ENCODE measurements around the gene WNK2. TPM values are rescaled to one million over a fixed set of nuclear protein-coding genes. Genes with fewer than 3 reads are reported as not detected.
A peak's percentile ranks its signal among the peaks of the same experiment; 100 is the strongest.

Gene WNK2
- total RNA-seq, 2 experiments from 2014 or later: 3.3 to 4.6 TPM

DNA sequence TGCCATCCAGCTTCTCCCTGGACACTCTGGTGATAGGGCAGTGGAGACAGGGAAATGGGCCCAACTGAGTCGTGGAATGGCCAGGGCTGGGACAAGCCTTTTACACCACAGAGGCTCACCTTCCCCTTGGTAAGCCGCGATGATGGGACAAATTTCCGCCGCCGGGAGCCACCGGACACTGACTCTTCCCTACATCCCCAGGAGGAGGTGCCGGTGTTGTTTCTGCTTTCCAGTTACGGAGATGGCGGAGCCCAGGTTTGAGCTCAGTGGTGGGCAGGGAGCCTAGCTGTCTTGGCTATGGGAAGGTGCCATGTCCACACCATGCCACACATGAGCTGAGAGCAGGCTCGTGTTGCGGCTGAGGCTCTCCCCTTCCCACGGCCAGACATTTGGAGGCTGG is 19.9 kb upstream of the WNK2 start:
- peaks cover 9% of the 10 kb centered on the region for H3K4me1 Mint-ChIP-seq
- no peaks in the 10 kb centered on the region for H3K27me3 Mint-ChIP-seq
- ChIA-PET CTCF (no interaction called here), POLR2A (no interaction called here)
- no peaks in the 10 kb centered on the region for H3K9me3 Mint-ChIP-seq (ENCODE audit: low read depth)
- ATAC-seq (no peak), DNase-seq (no peak)
- no peak overlapping the region for H3K27ac Mint-ChIP-seq
- H3K36me3 Mint-ChIP-seq (ENCODE audit: low read depth): no peaks in the 10 kb centered on the region
- intact Hi-C loops (cut with DNase I, micrococcal nuclease): loop anchor here in 1 of 2 experiments (5.0 kb wide), 1 partner anchor 263 kb away; no protein-coding TSS in a partner anchor
- H3K4me3 Mint-ChIP-seq: no peak overlapping the region

DNA sequence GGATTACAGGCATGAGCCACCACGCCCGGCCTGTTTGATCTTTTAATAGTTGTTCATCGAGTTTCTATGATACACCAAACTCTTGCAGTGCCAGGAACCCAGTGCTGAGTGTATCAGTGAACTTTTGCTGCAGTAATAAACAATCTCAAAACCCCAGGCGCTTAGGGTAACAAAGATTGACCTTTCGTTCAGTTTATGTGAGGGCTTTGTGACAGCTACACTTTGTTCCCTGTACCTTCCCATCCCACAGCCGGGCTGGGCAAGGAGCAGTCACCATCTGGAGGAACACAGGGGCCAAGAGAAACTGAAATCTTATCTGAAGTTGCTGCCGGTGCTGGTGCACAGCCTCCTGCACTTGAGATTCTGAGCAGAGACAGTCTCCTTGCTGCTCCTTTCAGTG is 17.2 kb upstream of the WNK2 start:
- DNase-seq: no peak
- POLR2A ChIA-PET: no interaction called here
- no peaks in the 10 kb centered on the region for H3K36me3 Mint-ChIP-seq (ENCODE audit: low read depth)
- ATAC-seq: no peak
- H3K4me3 Mint-ChIP-seq: no peak overlapping the region
- intact Hi-C loops (cut with DNase I, micrococcal nuclease): no loop called here
- H3K4me1 Mint-ChIP-seq: no peaks in the 10 kb centered on the region
- no peaks in the 10 kb centered on the region for H3K27me3 Mint-ChIP-seq
- no peak overlapping the region for H3K27ac Mint-ChIP-seq
- no peaks in the 10 kb centered on the region for H3K9me3 Mint-ChIP-seq (ENCODE audit: low read depth)
- CTCF ChIA-PET: interaction anchor here (0.6 kb wide), 2 partner anchors 22 to 180 kb away, joined by 3 read pairs; no protein-coding TSS in a partner anchor

DNA sequence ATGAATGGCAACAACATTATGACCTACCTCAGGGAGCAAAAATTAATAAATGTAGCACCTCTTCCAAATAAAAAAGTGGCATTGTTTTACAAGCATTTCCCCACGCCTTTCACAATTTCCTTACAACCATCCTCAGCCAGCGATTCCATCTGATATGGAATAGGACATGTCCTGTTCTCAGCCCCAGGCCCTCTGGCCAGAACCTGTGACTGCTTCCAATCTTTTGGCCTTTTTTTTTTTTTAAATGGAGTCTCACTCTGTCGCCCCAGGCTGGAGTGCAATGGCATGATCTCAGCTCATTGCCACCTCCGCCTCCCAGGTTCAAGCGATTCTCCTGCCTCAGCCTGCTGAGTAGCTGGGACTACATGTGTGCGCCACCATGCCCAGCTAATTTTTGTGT is 16.8 kb upstream of the WNK2 start:
- ATAC-seq (no peak), DNase-seq (no peak)
- Mint-ChIP-seq H3K27me3 (no peaks in the 10 kb centered on the region), H3K4me3 (no peak overlapping the region), H3K36me3 (ENCODE audit: low read depth) (no peaks in the 10 kb centered on the region), H3K27ac (no peak overlapping the region), H3K9me3 (ENCODE audit: low read depth) (no peaks in the 10 kb centered on the region), H3K4me1 (no peaks in the 10 kb centered on the region)
- ChIA-PET POLR2A (interaction anchor here (0.7 kb wide), 1 partner anchor 19 kb away, joined by 4 read pairs; no protein-coding TSS in a partner anchor), CTCF (interaction anchor here (0.6 kb wide), 3 partner anchors 22 to 725 kb away, joined by 3 read pairs; no protein-coding TSS in a partner anchor)
- intact Hi-C loops (cut with DNase I, micrococcal nuclease): no loop called here

DNA sequence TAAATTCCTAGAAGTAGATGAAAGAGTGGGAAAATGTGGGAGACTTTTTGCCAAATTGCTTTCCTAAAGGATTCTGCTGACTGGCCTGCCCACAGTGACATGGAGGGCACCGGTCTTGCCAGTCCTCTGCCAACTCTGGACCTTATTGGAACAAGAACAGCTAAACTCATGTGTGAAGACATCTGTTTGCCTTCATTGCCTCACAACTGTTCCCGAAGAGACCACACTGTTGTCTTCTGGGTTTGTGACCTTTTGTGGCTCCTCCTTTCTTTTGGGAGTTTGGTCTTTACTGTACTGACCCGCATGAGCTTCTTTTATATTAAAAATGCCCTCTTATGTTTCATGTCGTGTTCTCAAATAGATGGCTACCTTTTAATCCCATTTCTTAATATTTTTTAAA is 16.1 kb upstream of the WNK2 start:
- Mint-ChIP-seq H3K36me3 (ENCODE audit: low read depth) (no peaks in the 10 kb centered on the region), H3K4me1 (no peaks in the 10 kb centered on the region), H3K4me3 (no peak overlapping the region), H3K27me3 (no peaks in the 10 kb centered on the region), H3K9me3 (ENCODE audit: low read depth) (no peaks in the 10 kb centered on the region), H3K27ac (no peak overlapping the region)
- POLR2A ChIA-PET: interaction anchor here (0.7 kb wide), 1 partner anchor 19 kb away, joined by 4 read pairs; no protein-coding TSS in a partner anchor
- CTCF ChIA-PET: interaction anchor here (0.6 kb wide), 1 partner anchor 724 kb away, joined by 3 read pairs; no protein-coding TSS in a partner anchor
- no peak for ATAC-seq
- DNase-seq: no peak
- intact Hi-C loops (cut with DNase I, micrococcal nuclease): no loop called here

DNA sequence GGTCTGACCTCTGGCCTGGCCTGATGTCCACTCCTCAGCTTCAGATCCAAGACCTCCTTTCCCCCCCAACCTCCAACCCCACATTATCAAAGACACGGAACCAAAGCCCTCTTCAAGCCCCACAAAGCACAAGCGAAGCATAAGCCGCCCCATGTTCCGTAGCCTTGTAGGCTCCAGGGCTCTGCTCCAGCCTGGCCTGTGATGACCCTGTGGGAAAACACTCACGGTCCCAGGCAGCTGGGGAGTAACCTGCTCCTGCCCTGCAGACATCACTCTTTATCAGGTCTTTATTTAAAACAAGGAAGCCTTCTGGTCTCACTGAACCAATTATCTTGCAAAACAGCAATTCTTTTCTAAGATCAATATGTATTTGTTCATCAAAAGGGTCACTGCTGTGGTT is 15.4 kb upstream of the WNK2 start:
- Mint-ChIP-seq H3K27ac (no peak overlapping the region), H3K36me3 (ENCODE audit: low read depth) (no peaks in the 10 kb centered on the region), H3K4me1 (no peaks in the 10 kb centered on the region), H3K27me3 (no peaks in the 10 kb centered on the region), H3K4me3 (no peak overlapping the region), H3K9me3 (ENCODE audit: low read depth) (no peaks in the 10 kb centered on the region)
- intact Hi-C loops (cut with DNase I, micrococcal nuclease): no loop called here
- POLR2A ChIA-PET: no interaction called here
- DNase-seq (no peak), ATAC-seq (no peak)
- CTCF ChIA-PET: no interaction called here

DNA sequence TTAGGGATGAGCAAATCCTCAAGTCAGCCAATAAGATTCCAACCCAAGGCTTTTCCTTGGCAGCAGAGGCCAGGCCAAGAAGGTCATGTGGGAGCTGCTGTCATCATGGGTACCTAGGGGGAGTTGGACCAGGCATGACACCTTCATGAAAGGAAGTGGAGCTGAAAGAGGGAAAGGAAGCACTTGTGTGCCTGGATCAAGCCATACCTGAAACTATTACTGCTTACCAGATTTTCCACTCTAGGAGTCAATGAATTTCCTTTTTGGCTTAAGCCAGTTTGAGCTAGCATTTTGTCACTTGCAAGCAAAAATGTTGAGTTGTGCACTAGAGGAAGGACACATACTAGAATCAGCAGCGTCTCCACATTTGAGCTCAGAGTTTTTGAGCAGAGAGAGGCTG is 14.5 kb upstream of the WNK2 start:
- Mint-ChIP-seq H3K27me3 (no peaks in the 10 kb centered on the region), H3K4me1 (no peaks in the 10 kb centered on the region), H3K27ac (no peak overlapping the region), H3K9me3 (ENCODE audit: low read depth) (no peaks in the 10 kb centered on the region), H3K36me3 (ENCODE audit: low read depth) (no peaks in the 10 kb centered on the region), H3K4me3 (no peak overlapping the region)
- ATAC-seq: no peak
- no peak for DNase-seq
- CTCF ChIA-PET: no interaction called here
- POLR2A ChIA-PET: no interaction called here
- intact Hi-C loops (cut with DNase I, micrococcal nuclease): no loop called here

DNA sequence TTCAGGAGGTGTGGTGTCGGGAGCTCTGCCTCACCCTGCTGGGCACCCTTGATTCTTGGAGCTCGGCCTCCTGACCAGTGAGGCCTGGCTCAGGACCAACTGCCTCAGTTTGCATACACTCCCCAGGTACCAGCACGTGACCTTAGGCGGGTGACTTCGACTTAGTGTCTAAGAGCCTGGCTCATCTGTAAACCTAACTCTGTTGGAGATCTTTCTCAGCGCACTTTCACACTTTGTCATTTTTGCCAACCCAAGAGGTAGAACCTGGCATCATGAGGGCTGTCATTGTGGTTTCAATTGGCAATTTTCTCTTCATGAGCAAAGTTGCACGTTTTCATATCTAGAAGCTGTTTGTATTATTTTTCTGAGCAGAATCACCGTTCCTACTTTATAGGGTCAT is 13.4 kb upstream of the WNK2 start:
- peak; percentile 64 for ATAC-seq
- H3K9me3 Mint-ChIP-seq (ENCODE audit: low read depth): no peaks in the 10 kb centered on the region
- H3K4me3 Mint-ChIP-seq: no peak overlapping the region
- no peak overlapping the region for H3K27ac Mint-ChIP-seq
- DNase-seq: no peak
- intact Hi-C loops (cut with DNase I, micrococcal nuclease): no loop called here
- no peaks in the 10 kb centered on the region for H3K4me1 Mint-ChIP-seq
- H3K27me3 Mint-ChIP-seq: no peaks in the 10 kb centered on the region
- CTCF ChIA-PET: no interaction called here
- POLR2A ChIA-PET: interaction anchor here (0.6 kb wide), 1 partner anchor 16 kb away, joined by 3 read pairs; no protein-coding TSS in a partner anchor
- H3K36me3 Mint-ChIP-seq (ENCODE audit: low read depth): no peaks in the 10 kb centered on the region

DNA sequence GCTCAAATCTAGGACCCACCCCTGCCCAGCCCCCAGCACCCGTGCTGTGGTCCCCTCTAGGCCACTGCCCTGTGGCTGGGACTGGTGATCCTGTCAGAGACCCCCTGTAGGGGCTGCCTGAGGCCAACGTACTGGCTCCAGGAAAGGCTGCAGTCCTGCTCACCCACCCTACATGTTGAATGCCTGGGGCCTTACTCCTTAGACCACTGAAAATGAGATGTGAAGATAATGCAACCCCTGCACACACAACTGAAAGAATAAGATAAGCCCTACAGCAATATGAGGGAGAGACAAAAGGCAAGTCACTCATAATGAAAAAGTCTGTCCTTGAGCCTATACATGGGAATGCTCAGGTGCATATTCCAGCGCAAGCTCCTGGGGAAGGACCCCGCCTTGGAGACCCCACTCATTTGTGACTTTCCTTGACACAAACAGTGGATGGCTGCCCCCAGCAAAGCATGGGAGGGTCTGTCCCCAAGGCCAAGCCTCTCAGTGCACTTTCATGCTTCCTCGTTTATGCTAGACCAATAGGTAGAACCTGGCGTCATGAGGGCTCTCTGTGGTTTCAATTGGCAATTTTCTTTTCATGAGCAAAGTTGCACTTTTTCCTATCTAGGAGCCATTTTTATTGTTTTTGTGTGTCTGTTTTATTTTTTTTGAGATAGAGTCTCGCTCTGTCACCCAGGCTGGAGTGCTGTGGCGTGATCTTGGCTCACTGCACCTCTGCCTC is 12.5 kb upstream of the WNK2 start:
- no peak for ATAC-seq

DNA sequence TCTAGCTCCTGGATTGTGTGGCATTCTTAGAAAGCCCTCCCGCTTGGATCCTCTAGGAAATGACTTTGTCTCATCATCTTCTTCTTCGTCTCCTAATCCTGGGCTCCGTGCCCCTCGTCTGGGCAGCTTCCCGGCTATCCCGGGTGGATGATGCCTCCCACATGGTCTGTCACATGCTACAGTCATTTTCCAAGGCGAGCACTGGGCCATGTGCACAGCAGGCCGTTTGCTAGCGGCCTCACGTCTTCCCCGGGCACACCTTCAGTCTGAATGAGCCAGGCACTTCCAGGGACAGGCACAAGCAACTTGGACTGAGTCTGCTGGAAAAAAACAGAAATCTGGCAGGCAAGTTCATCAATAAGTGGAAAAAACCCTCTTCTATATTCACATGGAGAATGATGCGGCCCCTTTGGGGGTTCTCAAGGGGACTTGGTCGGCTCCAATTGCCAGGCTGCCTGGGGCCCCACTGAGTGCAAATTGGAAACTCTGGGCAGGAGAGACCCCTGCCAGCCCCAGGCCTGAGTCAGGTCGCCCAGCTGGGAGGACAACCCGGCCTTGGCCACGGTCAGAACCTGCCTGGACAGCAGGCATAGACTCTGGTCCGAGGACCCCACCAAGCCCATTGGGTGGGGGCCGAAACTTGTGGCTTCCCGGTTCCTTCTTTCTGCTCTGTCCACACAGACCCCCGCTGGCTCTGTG is 11.1 kb upstream of the WNK2 start:
- Mint-ChIP-seq H3K27me3 (no peaks in the 10 kb centered on the region), H3K9me3 (ENCODE audit: low read depth) (no peaks in the 10 kb centered on the region), H3K4me3 (no peak overlapping the region), H3K4me1 (no peaks in the 10 kb centered on the region), H3K36me3 (ENCODE audit: low read depth) (no peaks in the 10 kb centered on the region), H3K27ac (no peak overlapping the region)
- DNase-seq (no peak), ATAC-seq (no peak)
- ChIA-PET CTCF (no interaction called here), POLR2A (interaction anchor here (0.6 kb wide), 1 partner anchor 300 kb away, joined by 7 read pairs; no protein-coding TSS in a partner anchor)
- intact Hi-C loops (cut with DNase I, micrococcal nuclease): no loop called here

More for the DNA sequence above, 12.5 kb upstream of the WNK2 start:
- intact Hi-C loops (cut with DNase I, micrococcal nuclease): no loop called here
- no peak for DNase-seq
- Mint-ChIP-seq H3K4me1 (no peaks in the 10 kb centered on the region), H3K4me3 (no peak overlapping the region), H3K9me3 (ENCODE audit: low read depth) (no peaks in the 10 kb centered on the region), H3K27me3 (no peaks in the 10 kb centered on the region), H3K27ac (no peak overlapping the region), H3K36me3 (ENCODE audit: low read depth) (no peaks in the 10 kb centered on the region)
- CTCF ChIA-PET: no interaction called here
- POLR2A ChIA-PET: no interaction called here

DNA sequence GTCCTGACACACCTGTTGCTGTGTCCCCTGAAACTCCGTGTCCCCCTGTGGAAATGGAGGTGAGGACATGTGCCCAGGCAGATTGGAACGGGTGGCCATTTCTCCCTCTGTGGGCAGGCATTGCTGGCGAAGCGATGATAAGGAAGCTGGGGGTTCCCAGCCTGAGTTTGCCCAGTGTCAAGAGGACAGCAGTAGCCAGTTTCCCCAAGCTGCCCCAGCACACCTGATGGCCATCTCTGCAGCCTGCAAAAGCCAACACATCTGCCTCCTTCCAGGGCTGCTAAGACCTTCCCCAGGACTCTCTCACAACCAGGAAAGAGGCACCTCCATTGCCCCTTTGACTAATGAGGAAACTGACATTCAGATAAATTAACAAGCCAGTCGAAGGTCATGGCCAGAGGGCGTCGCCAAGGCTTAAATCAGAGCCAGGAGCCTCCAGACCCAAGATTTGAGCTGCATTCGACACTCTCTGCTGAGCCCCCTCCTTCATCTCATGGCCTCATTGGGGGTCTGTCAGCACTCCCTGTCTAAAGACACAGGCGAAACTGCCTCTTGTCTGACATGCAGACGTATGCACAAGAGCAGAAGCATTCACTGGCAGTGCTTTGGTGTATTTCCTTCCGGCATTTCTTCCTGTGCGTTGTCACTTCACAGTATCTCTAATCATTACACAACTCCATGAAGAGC is 10.4 kb upstream of the WNK2 start:
- Mint-ChIP-seq H3K9me3 (ENCODE audit: low read depth) (no peaks in the 10 kb centered on the region), H3K4me3 (no peak overlapping the region), H3K27me3 (no peaks in the 10 kb centered on the region), H3K36me3 (ENCODE audit: low read depth) (no peaks in the 10 kb centered on the region), H3K27ac (no peak overlapping the region), H3K4me1 (no peaks in the 10 kb centered on the region)
- no peak for DNase-seq
- POLR2A ChIA-PET: no interaction called here
- intact Hi-C loops (cut with DNase I, micrococcal nuclease): no loop called here
- CTCF ChIA-PET: no interaction called here
- ATAC-seq: no peak

DNA sequence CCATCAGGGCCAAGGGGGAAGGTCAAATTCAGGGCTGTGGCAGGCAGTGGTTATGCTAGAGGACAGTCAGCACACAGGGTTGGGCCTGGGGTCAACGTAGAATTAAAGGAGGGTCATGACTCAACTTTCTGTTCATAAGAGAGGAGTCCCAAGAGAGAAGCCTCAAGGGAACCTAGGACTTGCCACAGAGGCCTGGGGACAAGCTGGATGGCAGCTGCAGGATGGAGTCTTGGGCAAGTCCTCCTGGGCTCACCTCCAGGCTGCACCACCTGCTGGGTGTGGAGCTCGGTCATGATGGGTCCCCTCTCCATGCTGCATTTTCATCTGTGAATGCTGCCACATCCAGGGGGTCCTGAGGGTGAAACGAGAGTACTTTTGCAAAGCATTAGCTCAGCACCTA is 9.0 kb upstream of the WNK2 start:
- H3K27me3 Mint-ChIP-seq: peaks cover under 1% of the 10 kb centered on the region
- no peak overlapping the region for H3K27ac Mint-ChIP-seq
- DNase-seq (no peak), ATAC-seq (no peak)
- no peak overlapping the region for H3K4me3 Mint-ChIP-seq
- no peaks in the 10 kb centered on the region for H3K9me3 Mint-ChIP-seq (ENCODE audit: low read depth)
- ChIA-PET CTCF (interaction anchor here (0.7 to 0.8 kb wide), 3 partner anchors 21 to 230 kb away, joined by 3 to 6 read pairs (median 3); no protein-coding TSS in a partner anchor), POLR2A (no interaction called here)
- H3K36me3 Mint-ChIP-seq (ENCODE audit: low read depth): no peaks in the 10 kb centered on the region
- intact Hi-C loops (cut with DNase I, micrococcal nuclease): no loop called here
- H3K4me1 Mint-ChIP-seq: no peaks in the 10 kb centered on the region
